Dedifferentiated amniotic fluid mesenchymal stem cell (primary cell): ENCODE results near the gene DSG4.

ENCODE experiments used
- DNase-seq: peaks from one replicate; pipeline ENCODE4 v3.0.0-alpha.2; 2016; ENCODE audit errors: extremely low spot score

The DSG4 gene

GRCh38 chr18:31407649-31408048, 31.1 kb downstream of the DSG4 start:
- DNase-seq: no peak

GRCh38 chr18:31409276-31409675, 32.7 kb downstream of the DSG4 start:
- DNase-seq: no peak

GRCh38 chr18:31410716-31411483, 34.3 kb downstream of the DSG4 start:
- DNase-seq: no peak

- DNase-seq: no peak
Measured at GRCh38 chr18:31413137-31413536, 36.6 kb downstream of the DSG4 start.

- DNase-seq: no peak
Measured at GRCh38 chr18:31417850-31418249, 41.3 kb downstream of the DSG4 start.

- no peak for DNase-seq
Measured at GRCh38 chr18:31419457-31419932, 42.9 kb downstream of the DSG4 start.

- DNase-seq: no peak
Measured at GRCh38 chr18:31420032-31420431, 43.5 kb downstream of the DSG4 start.

GRCh38 chr18:31420524-31420923, 43.9 kb downstream of the DSG4 start:
- no peak for DNase-seq

GRCh38 chr18:31424383-31424988, 47.9 kb downstream of the DSG4 start:
- DNase-seq: no peak

GRCh38 chr18:31426021-31426420, 49.4 kb downstream of the DSG4 start:
- DNase-seq: no peak

- DNase-seq: no peak
Measured at GRCh38 chr18:31426871-31427406, 50.4 kb downstream of the DSG4 start.

GRCh38 chr18:31428211-31428610, 51.6 kb downstream of the DSG4 start:
- no peak for DNase-seq

GRCh38 chr18:31429623-31430022, 53.0 kb downstream of the DSG4 start:
- no peak for DNase-seq

GRCh38 chr18:31430072-31430471, 53.5 kb downstream of the DSG4 start:
- DNase-seq: no peak

GRCh38 chr18:31430554-31430953, 54.0 kb downstream of the DSG4 start:
- DNase-seq: no peak

- DNase-seq: no peak
Measured at GRCh38 chr18:31432316-31432715, 55.7 kb downstream of the DSG4 start.

- DNase-seq: no peak
Measured at GRCh38 chr18:31436825-31437224, 60.2 kb downstream of the DSG4 start.

- no peak for DNase-seq
Measured at GRCh38 chr18:31438402-31438801, 61.8 kb downstream of the DSG4 start.

- no peak for DNase-seq
Measured at GRCh38 chr18:31439807-31440325, 63.3 kb downstream of the DSG4 start.

GRCh38 chr18:31440787-31441186, 64.2 kb downstream of the DSG4 start:
- no peak for DNase-seq

GRCh38 chr18:31441493-31441892, 64.9 kb downstream of the DSG4 start:
- no peak for DNase-seq

GRCh38 chr18:31444142-31444541, 67.6 kb downstream of the DSG4 start:
- DNase-seq: no peak

- no peak for DNase-seq
Measured at GRCh38 chr18:31445908-31446307, 69.3 kb downstream of the DSG4 start.
